GM19328 (cell line): ENCODE measurements around the gene CNTF.

Experiments
- ATAC-seq: cut with Tn5 transposase; IDR thresholded peaks from one replicate; pipeline ENCODE4 v1.9.1; 2021; ENCODE audit warnings: mild to moderate bottlenecking, moderate library complexity; ENCODE audit not compliant: unreplicated experiment

CNTF gene

DNA sequence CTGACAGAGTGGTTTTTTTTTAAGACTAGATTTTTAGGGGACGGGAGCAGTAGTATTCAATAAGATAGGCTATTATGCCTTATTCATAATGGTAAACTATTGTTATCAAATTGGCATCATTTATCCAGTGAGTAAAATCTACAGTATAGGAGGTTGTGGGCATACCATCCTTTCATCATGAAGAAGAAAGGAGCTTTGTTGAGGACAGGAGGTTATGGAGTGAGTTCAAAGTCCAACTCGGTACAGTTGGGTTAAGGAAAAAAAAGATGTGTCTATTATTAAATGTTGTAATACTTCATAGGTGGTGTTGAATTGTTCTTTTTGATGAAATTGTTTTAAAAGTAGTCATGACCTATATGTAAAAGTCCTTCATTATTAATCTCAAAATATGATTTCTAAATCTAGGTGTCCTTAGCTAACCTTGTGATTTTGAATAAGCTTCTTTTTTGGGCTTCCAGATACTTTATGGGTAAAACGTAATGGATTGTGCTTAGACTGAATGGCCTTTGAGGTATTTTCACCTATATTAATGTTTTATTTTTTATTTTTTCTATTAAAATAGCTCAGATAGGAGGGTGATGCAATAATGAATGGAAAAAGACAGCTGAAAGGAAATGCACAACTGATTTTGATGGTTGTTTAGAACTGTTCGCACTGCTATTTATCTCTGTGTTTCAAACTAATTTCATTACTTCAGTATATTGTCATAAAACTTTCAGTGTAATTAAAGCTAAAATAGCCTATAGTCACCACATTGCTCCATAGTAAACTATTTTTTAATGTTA is 15.3 kb upstream of the CNTF start:
- no peak for ATAC-seq

DNA sequence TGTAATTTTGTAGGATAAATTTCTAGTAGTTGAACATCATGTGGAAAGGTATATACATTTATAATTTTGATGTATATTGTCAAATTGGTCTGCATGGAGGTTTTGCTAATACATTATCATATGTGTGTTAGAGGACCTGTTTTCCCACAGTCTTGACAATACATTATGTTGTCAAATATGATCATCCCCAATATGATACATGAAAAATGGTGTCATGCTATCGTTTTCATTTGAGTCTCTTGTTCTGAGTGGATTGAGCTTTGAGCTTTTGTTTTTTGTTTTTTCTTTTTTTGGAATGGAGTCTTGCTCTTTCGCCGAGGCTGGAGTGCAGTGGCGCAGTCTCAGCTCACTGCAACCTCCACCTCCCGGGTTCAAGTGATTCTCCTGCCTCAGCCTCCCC is 14.1 kb upstream of the CNTF start:
- ATAC-seq: no peak

DNA sequence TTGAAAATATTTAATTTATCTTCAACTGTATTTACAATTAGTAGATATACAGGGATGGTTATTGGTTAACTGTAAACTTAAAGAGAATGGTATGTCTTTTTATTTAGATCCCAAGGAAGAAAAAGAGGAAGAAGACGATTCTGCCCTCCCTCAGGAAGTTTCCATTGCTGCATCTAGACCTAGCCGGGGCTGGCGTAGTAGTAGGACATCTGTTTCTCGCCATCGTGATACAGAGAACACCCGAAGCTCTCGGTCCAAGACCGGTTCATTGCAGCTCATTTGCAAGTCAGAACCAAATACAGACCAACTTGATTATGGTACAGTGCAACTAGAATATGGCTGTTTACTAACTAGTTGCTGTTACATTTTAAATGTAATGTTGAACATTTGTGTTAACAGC is 12.7 kb upstream of the CNTF start:
- ATAC-seq: no peak

DNA sequence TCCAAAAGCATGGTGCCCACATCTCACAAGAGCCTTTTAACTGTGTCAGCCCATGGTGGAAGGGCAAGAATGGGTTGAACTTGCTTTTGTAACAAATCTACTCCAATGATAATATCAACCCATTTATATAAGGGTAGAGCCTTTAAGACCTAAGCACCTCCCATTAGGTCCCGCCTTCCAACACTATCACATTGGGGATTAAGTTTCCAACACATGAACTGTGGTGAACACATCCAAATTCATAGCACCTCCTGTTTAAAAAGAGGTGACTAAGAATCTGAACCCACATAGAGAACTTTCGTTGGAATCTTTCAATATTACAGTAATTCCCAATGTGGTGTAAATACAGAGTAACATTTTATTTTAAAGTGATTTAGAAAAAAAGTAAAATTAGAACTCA is 9.2 kb upstream of the CNTF start:
- no peak for ATAC-seq

DNA sequence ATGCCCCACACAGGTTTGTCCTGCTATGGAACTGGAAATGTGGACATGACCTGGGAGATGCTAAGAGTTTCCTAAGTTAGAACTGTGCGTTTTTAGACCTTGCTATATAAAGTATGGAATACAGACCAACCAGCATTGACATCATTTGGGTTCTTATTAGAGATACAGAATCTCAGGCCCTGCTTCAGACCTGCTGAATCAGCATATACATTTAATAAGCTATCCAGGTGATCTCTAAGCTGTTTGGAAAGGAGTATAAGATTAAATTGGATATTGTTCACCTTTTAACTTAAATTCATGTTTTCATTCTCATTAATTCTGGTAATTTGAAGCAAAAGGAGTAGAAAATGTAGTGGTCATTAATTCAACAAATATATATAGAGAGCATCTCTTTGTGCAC is 6.9 kb upstream of the CNTF start:
- ATAC-seq: no peak

DNA sequence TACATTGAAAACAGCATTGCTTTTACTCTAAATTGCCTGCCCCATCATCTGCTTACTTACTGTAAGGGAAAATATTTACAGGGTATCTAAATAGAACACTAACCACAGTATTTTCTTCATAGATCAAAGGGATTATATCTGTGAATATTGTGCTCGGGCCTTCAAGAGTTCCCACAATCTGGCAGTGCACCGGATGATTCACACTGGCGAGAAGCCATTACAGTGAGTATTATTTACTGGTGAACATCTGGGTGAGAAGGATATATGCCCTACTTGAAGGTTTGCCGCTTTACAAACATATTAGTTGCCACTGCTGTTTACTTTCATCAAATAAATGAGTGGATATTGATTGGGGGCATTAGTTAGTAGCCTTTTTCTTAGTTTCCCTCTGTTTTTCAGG is 5.9 kb upstream of the CNTF start:
- no peak for ATAC-seq

DNA sequence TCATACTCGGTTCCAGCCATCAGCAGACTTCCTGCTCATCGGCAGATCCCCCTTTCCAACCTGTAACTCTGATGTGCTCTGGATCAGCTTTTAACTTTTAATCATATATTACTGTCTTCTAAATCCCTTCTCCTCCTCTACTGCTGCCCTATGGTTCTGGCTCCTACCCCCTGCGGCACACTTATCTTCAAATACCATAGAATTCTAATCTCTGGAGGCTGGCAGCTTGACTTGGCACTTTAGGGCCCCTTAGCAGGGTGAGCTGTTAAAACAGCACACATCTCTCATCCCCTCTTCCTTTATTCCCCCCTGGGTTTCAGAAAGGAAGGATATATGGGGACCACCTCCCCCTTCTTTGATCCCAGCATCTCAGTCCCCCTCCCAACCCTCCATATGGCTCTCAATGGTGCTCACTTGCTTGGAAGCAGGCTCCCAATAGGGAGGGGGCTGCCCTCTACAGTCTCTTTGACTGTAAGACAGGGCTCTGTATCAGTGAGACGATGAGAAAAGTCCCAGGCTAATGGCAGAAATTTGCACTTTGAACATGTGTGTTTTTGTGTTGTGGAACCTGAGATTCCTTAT is 4.4 kb upstream of the CNTF start:
- ATAC-seq: no peak

DNA sequence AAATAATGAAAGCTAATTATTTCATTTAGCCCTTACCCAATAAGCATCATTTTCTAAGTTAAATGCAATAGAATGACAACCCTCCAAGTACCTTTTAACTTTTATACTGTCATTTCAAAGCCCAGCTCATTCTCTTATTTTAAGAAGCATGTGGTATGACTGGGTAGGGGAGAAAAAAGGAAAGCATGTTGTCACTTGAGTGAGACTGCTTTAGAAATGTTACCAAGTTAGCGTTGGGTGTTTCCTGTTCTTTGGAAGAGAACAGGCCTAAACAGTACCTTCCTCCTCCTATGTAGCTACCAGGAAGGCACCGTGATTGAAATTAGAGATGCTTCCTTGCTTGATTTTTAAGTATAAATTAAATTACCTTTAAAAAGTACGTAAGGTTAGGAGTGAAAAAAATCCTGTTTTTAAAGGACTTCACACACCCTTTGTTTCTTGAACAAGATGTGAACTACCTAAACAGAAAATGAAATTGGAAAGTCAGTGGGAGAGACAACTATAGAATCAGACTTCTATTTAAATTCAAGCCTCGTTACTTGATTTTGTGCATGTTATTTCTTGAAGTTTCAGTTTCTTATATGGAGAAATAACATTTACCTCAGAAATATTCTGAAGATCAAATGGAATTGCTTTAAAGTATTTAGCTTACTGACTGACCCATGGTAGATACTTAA is 741 bp upstream of the CNTF start:
- no peak for ATAC-seq

DNA sequence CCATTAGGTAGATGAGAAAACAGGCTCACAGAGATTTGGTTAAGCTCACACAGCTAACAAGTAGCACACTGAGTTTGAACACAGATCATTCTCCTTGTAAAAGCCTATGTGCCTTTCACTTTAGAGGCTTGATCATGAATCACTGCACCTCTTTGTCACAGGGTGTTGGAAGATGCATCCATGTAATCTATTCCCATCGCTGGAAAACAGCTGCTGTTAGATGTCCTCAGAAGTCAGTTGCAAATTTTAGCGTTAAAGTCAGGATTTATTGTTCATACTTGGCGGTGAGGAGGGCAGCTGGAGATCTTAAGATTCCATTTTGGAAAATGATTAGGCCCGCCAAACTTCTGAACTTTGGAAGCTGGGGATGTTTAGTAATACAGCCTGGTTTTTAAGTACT is 2.6 kb downstream of the CNTF start:
- no peak for ATAC-seq

DNA sequence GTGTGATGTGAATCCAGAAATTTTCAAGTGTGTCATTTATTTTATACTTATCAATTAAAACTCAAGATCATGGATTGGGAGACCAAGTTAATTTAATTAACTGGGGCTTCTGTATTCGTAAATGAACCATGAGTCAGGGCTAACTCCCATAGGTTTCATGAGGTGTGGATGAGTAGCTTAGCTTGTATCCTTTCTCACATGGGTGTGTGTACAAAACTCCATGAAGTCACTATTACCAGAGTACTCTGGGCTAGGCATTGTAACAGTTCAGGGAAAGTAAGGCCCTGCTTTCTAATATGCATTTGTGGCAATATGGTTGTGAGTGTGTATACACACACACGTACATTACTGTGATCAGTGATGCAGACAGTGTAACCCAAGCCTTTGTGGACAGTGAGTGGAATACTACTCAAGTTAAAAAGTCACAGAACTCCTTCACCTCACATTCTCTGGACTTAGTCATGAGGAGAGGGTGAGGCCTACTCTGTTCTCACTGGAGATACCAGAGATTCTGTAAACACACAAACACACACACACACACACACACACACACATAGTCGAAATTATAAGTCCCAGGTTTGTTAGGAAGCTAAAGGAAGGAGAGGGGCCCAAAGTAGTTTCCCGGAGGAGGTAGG is 3.5 kb downstream of the CNTF start:
- no peak for ATAC-seq

DNA sequence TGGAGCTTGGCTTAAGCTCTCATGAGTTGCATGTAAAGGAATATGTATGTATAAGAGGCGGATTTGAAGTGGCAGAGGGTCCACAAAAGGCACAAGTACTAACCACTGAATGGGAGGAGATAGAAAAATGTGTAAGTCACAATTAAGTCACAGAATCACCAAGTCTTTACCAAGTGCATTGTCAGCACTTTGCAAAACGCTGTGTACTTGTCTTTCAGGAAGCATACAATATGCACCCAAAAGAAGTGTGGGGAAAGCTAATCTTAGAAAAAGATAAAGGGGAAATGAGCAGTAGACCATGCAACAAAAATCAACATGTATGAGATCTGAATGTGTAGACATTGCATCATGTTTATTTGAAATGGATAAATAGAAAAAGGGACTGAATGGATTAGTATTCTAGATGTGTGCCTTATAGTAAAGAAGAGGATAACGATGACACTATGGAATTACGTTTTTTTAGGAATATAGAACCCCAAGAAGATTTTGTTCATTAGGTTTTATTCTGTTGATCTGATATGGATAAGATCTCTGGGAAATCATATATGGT is 4.5 kb downstream of the CNTF start:
- no peak for ATAC-seq

DNA sequence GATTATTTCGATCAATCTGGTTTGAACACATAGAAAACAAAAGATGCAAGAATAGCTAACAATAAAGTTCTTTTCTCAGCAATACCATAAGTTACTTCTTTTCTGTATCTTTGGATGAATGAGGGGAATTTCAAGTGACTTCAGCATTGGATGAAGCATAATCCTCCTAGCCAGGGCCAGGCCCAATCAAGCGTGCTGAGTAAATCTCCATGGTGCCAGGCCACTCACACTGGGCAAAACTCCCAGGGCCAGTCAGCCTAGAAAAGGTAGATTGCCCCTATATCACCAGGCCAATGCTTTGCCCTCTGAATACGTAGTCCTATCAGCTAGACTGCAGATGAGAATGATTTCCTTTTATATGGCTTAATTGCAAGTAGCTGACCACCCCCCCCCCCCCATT is 6.0 kb downstream of the CNTF start:
- no peak for ATAC-seq

DNA sequence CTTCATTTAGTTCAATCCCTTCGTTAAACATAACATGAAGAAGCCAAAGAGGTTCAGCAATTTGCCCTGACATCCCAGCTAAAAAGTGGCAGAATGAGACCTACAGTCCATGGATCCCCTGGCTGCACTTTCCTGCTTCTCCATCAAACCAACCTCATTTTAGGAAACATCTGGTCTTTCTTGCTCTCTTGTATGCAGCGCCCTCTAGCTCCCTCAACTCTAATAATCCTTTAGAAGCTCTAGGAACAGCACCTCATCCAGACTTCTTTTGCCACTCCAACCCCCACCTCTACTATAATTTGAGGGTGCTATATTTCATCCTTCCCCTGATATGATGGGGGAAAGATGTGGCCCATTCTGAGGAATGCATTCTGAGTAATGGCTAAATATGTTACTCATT is 7.4 kb downstream of the CNTF start:
- ATAC-seq: no peak

DNA sequence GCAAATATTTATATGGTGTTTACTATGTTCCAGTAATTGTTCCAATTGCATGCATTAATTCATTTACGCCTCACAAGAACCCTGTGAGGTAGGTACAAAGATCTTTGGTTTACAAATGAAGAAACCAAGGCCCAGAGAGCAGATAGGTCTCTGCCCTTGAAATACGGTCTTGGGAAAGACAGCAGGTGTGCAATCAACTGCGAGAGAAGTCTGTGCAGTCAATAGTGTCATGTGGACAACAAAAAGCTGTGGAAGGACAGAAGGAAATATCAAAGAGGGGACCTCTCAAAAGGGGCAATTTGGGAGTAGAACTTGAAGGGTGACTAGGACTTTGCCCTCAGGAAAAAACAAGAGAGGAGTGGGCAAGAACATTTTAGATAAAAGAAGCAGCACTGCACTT is 8.9 kb downstream of the CNTF start:
- ATAC-seq: no peak

DNA sequence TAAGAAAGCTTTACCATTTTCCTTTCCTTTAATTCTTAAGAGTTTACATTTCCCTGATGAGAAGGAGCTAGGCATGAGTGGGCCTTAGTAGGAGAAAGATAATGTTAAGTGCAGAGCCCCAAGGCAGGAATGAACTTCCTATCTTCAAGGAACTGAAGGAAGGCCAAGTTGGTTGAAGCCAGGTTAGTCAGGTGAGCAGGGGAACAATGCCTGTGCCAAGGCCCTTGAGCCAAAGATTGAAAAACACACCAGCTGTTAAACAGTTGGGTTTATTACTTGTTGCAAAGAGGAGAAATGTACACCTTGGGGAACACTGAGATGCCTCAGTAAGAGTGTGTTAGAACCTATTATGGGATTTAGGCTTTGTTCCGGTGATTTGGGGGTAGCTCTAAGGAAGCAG is 10.0 kb downstream of the CNTF start:
- ATAC-seq: no peak

DNA sequence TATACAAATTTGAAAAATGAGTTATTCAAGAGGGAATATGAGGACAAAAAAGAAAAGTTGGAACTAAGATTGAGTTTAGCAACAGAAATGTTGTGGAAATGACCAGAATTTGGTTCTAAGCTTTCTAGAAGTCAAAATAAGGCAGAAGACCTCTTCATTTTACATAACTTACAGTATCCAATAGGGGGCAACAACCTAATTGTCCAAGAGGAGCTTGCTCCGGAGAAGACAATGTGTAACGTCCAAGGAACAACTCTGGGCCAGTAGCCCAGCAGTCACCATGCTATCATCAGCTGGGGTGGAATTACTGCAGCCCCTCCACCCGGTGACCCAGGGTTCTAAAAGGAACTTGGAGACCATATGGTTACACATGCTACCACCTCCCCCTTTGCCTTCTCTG is 14.1 kb downstream of the CNTF start:
- no peak for ATAC-seq

DNA sequence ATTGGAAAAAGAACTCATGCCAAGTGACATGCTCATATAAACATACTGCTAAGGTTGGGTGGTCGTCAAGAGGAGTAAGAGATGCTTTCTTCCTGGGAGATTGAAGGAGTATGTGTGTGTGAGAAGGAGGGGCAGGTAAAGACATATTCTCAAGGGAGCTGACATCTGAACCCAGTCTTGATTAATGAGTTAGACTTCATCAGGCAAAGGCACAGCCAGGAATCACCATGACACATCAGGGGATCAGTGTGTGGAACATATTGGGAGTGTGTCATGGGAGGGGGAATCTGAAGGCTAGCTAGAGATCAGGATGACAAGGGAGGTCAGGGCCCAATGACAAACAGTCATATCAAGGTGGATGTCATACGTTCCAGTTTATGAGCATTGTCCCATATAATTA is 14.9 kb downstream of the CNTF start:
- ATAC-seq: no peak

DNA sequence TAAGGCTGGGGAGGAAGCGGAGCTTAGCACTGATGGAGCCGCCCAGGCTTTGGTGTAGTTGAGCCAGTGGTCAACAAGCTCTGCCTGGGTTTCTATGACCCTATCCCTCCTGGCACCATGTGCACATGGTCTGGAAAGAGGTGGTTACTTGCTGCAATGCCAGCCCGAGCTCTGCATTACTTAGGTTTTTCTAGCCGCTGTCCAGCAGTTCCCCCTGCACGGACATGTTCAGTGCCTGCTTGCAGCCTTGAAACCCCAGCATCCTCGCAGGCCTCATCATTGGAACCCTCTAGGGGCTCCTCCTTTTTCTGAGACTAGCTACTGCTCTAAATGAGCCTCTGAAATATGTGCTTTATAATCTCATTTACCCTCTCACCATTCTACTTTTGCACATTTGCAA is 16.6 kb downstream of the CNTF start:
- no peak for ATAC-seq

DNA sequence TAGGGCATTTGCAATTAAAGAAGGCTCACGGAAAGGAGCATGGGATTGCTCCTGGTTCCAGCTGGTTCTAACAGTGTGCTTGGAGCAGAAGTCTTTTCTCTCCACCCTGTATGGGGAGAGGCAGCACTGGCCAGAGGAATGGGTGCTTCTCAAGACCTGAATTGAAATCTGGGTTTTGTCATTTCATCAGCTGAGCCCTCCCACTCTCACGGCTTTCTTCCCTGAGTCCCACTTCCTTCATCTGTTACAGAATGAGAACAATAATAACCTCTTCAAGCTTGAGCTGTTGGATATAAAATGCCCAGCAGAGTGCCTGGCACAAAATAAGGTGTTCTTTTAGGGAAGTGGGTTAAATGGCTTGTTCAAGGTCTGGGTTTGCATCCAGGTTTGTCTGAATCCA is 17.2 kb downstream of the CNTF start:
- no peak for ATAC-seq

DNA sequence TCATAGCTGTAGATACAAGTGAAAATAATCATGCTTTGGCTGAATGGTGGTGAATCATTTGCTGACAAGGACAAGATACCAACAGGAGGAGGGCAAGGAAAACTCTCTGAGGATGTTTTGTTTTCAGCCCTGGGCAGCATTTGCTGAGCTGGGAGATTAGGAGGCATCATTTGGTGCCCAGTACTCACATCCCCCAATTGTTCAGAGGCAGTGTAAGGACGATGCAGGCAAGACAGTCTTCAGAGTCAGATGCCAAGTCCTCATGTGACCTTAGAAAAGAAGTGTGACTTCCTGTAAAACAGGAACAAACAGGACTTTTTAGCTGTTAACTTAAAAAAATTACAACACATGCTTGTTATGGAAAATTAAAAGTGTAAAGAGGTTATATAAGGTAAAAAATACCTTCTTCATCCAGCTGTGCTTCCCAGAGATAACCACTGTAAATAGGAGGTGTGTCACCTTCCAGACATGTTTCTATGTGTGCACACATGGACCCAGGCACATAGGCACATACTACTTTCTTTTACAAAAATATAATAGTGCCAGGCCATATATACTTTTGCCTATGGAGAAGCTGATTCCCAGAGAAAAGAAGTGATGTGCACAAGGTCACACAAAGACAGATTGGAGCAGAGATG is 18.0 kb downstream of the CNTF start:
- no peak for ATAC-seq

DNA sequence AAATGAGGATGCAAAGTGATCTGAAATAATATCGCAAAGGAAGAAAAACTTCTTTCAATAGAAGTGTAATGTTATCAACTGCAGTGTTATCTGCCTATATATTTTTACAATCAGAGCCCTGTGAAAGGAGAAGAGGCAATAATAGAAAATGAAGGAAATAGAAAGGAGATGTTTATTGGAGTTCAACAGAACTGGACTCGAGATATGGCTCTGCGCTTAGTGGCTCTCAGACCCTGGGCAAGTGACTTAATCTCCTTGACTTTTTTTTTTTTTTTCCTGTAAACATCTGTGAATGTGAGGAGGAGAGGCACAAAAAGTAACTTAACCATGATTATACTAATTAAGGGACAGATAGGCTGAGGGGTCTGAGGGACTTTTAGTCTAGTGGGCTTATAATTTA is 18.9 kb downstream of the CNTF start:
- ATAC-seq: no peak
